ENCODE measurements around the gene RHOBTB1. TPM values are rescaled to one million over a fixed set of nuclear protein-coding genes. Genes with fewer than 3 reads are reported as not detected.

Gene RHOBTB1
- total RNA-seq, 4 donors from 2014 or later: 5.1 to 15.7 (median 12.6) TPM

DNA sequence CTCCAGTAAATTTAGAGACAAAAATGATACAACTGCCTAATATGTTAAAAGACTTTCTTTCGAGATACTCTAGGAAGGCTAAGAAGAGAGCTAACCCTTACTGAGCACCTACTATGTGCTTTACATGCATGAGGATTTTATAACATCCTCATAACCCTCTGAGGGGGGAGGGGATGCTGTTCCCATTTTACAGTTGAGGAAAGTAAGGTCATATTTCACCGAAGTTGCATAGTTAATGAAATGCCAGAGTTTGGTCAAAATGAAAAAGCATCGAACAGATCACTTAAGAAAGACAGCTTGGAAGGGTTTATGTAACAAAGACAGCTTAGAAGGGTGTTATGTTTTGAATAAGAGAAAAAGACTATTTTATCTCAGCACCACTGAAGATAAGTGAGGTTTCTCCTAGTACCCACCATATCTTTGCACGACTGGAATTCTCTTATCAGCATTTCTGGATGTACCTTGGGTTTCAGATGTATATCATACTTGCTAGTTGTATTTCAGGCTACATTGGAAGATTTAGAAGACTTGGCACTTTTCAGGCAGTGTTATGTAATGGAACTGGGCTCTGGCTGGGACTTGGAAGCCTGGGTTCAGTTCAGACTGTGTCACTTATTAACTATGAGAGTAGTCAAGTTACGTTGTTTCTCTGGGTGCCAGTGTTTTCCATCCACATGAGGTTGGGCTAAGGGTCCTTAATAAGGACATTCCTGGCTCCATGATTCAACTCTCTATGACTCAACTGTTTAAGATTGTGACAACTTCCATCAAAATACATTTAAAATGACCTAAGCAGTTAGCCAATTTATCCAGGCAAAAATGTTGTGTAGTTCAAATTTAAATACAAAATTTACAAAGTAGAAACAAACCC lies 6.0 kb downstream of the RHOBTB1 start:
- TF ChIP-seq, protein P1, sequence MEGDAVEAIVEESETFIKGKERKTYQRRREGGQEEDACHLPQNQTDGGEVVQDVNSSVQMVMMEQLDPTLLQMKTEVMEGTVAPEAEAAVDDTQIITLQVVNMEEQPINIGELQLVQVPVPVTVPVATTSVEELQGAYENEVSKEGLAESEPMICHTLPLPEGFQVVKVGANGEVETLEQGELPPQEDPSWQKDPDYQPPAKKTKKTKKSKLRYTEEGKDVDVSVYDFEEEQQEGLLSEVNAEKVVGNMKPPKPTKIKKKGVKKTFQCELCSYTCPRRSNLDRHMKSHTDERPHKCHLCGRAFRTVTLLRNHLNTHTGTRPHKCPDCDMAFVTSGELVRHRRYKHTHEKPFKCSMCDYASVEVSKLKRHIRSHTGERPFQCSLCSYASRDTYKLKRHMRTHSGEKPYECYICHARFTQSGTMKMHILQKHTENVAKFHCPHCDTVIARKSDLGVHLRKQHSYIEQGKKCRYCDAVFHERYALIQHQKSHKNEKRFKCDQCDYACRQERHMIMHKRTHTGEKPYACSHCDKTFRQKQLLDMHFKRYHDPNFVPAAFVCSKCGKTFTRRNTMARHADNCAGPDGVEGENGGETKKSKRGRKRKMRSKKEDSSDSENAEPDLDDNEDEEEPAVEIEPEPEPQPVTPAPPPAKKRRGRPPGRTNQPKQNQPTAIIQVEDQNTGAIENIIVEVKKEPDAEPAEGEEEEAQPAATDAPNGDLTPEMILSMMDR (IDR thresholded peaks at IDR 0.05): no peak
- no peak for TF ChIP-seq POLR2A (IDR thresholded peaks at IDR 0.05)

DNA sequence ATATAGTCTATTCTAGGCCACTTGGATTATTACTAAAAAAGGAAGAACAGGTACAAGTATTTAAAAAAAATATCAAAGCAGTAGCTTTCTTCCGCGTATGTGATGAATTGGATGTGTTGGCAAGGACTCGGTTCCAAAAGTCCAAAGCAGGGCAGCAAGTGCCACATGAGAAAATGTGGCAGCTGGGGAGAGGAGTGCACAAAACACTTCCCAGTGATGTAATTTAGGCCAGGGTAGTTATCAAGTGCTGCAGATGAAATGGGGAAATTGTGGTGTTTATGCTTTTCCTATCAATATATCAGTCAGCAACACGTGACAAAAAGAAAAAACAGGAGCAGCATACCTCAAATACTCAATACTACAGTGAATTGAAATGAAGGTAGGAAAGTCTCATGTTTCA lies 7.0 kb downstream of the RHOBTB1 start:
- Histone ChIP-seq H3K36me3 (no peaks in the 10 kb centered on the region), H3K27me3 (no peaks in the 10 kb centered on the region), H3K4me3 (no peak overlapping the region), H3K27ac (no peak overlapping the region), H3K9me3 (no peaks in the 10 kb centered on the region), H3K4me1 (peaks cover 0 to 8% (median 0%) of the 10 kb centered on the region in 4 donors)
- no peak for DNase-seq
- TF ChIP-seq, protein P1 (IDR thresholded peaks at IDR 0.05): no peak
- TF ChIP-seq POLR2A (IDR thresholded peaks at IDR 0.05): no peak

More for the DNA sequence above, 6.0 kb downstream of the RHOBTB1 start:
- H3K36me3 ChIP-seq: no peaks in the 10 kb centered on the region
- no peak overlapping the region for H3K4me3 ChIP-seq
- no peak overlapping the region for H3K27ac ChIP-seq
- DNase-seq: no peak
- peaks cover 0 to 8% (median 0%) of the 10 kb centered on the region in 4 donors for H3K4me1 ChIP-seq
- no peaks in the 10 kb centered on the region for H3K27me3 ChIP-seq
- H3K9me3 ChIP-seq: no peaks in the 10 kb centered on the region

DNA sequence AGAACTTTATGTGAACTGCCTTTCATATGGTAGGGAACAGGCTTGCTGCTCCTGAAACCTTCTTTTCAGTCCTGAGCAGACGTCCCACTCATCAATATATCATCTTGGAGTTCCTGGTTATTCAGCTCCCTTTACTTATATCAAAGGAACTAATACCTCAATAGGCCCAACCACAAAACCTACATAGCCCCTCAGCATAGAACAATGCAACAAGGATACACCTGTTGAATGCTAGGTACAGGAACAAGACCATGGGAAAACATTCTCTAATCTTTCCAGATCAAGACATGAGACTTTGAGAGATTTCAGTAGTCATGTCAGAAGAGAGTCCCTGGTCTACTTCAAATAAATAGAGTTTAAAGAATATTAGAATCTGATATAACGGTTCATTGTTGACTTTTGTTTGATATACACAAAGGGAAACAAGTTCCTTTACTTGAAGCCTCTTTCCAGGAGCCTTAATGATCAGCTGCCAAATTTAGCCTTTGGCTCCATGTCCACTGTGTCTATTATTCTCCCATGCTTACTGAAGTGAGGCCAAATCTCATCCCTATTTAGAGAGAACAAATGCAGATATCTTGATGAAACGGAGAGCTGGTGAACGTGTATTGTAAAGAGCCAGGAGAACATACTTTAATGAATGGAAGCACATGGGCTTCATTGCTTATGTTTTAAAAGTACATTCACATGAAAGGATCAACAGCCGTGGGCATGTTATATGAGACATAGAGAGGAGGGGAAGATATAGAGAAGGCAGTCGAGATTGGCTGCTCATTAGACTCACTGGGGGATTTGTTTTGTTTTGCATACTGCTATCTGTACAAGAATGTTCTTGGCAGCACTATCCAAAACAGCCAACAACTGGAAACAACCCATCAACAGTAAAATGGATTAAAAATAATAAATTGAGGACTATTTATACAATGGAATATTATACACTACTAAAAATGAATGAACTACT lies 9.5 kb downstream of the RHOBTB1 start:
- Histone ChIP-seq H3K27ac (no peak overlapping the region), H3K9me3 (no peaks in the 10 kb centered on the region), H3K4me1 (peaks cover 0 to 8% (median 0%) of the 10 kb centered on the region in 4 donors), H3K27me3 (no peaks in the 10 kb centered on the region), H3K36me3 (no peaks in the 10 kb centered on the region), H3K4me3 (no peak overlapping the region)
- no peak for DNase-seq
- TF ChIP-seq POLR2A (IDR thresholded peaks at IDR 0.05): no peak
- TF ChIP-seq, protein P1 (IDR thresholded peaks at IDR 0.05): no peak

DNA sequence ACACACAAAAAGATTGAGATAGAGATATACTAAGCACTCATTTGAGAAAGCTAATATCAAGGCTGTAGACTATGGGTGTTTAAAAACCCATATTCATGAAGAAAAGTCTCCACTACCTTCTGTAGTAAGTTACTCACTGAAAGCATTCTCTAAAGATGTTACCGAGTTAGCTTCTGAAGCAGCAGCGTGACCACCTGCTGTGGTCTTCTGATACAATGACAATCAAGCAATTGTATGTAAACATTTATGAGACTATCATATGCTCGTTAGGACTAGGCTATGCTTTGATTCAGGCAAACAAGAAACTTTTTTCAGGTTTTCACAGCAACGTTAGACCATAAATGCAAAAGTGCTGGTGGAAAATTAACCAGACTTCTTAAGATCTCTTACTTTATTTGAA lies 11.2 kb downstream of the RHOBTB1 start:
- no peaks in the 10 kb centered on the region for H3K9me3 ChIP-seq
- TF ChIP-seq, protein P1 (IDR thresholded peaks at IDR 0.05): no peak
- TF ChIP-seq POLR2A (IDR thresholded peaks at IDR 0.05): no peak
- peaks cover 0 to 2% (median 0%) of the 10 kb centered on the region in 4 donors for H3K4me1 ChIP-seq
- H3K27ac ChIP-seq: no peak overlapping the region
- H3K4me3 ChIP-seq: no peak overlapping the region
- no peaks in the 10 kb centered on the region for H3K36me3 ChIP-seq
- no peak for DNase-seq
- H3K27me3 ChIP-seq: no peaks in the 10 kb centered on the region

DNA sequence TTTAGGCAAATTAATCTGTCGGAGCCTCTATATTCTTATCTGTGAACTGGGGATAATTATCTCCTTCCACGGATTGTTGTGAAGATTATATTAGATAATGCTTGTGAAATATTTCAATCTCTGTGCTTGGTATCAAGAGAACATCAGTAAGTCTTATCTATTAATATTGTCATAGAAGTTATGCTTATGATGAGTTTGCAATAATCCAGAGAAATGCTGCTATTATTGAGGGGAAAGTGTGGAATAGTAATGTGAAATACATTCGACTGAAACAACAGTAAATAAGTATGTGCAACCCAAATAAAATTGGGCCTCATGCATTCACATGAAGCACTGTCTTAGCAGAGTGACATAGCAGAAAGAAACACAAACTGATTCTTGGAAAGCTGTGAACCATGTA lies 13.7 kb downstream of the RHOBTB1 start:
- Histone ChIP-seq H3K4me3 (no peak overlapping the region), H3K36me3 (no peaks in the 10 kb centered on the region), H3K27ac (no peak overlapping the region), H3K4me1 (no peaks in the 10 kb centered on the region), H3K9me3 (no peaks in the 10 kb centered on the region), H3K27me3 (no peaks in the 10 kb centered on the region)
- TF ChIP-seq, protein P1 (IDR thresholded peaks at IDR 0.05): no peak
- TF ChIP-seq POLR2A (IDR thresholded peaks at IDR 0.05): no peak
- no peak for DNase-seq
